ENCODE measurements around the gene SGPP2.

- TF ChIP-seq POLR2A (IDR thresholded peaks at IDR 0.05) = no peak
- no peak for TF ChIP-seq CTCF (IDR thresholded peaks at IDR 0.05)
Observed at GRCh38 chr2:222448748-222449181, 24.4 kb downstream of the SGPP2 start.
